Measurements from ENCODE around the gene IFITM5.
"Not testable (repeated sequence)": the region's sequence is repeated elsewhere in the genome, so short reads cannot be mapped to it uniquely, and the experiment has no call there.

IFITM5 gene
- total RNA-seq, result 0 reads per million in 2 experiments

DNA sequence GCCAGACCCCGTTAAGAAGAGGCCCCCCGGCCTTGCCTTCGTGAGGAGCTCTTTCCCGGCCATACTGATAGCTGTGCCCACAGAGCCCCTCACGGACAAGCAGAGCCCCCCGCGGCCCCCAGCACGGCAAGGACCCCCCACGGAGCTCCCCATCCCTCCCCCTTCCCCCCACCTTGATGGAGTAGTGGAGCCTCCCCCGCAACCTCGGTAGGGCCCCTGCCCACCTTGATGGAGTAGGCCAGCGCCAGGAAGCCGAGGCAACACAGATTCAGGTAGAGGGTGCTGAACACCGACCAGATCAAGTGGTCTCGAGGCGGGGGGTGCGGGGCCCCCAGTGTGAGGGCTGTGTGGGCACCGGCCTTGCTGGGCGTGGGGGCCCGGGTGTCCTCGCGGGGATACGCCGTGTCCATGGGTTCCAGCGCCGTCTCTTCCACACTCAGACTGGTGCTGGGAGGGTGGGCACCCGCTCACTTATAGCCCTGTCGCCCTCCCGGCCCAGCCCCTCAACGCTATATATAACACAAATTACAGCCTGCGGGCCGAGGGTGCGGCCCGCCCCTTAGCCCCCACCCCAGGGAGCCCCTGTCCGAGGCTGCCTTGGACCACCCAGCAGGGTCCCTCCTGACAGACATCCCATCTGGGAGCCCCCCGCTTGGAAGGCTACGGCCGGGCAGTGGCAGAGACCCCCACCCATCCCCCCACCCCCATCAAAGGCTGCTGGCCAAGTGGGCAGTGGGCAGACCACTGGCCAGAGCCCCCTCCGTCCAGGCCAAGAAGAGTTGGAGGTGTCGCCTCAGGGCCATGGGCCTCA, at the start of gene IFITM5:
Gene IFITM5 (minus strand): TSS at position 446 of the 811 bp plus-strand sequence. CDS start 36 bp downstream, at position 410.
- no peak for DNase-seq (ENCODE audit: low read depth)

- DNase-seq (ENCODE audit: low read depth), result no peak
Measured at GRCh38 chr11:346529-346928, 47.2 kb upstream of the IFITM5 start.

GRCh38 chr11:344836-345578, 45.7 kb upstream of the IFITM5 start:
- DNase-seq (ENCODE audit: low read depth), result no peak

GRCh38 chr11:342328-342727, 43.0 kb upstream of the IFITM5 start:
- no peak for DNase-seq (ENCODE audit: low read depth)

GRCh38 chr11:340539-341512, 41.5 kb upstream of the IFITM5 start:
- DNase-seq (ENCODE audit: low read depth), result no peak

- DNase-seq (ENCODE audit: low read depth), result no peak
Measured at GRCh38 chr11:339963-340362, 40.6 kb upstream of the IFITM5 start.

- DNase-seq (ENCODE audit: low read depth), result no peak
Measured at GRCh38 chr11:337711-338110, 38.4 kb upstream of the IFITM5 start.

DNA sequence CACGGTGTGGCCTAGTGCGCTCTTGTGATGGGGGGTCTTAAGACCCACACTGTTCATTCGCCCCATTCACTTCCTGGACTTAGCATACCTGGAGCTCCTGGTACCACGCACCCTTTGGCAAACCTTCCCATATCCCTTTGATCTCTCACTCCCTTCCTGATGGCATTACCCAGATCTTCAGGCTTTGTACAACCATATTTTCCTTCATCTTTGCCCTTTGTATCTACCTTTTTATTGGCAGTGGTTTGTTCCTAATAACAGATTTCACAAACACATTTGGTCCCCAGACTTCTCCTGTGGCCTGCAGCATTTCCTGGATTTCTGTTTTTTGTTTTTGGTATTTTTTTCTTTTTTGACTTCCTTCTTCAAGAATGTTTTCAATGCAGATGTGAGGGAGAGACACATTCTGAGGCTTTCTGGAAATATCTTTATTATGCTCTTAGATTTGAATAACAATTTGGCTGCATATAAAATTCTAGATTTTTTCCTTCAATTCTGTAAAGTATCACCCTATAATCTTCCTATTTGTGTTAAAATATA, 37.4 kb upstream of the IFITM5 start:
- no peak for DNase-seq (ENCODE audit: low read depth)

GRCh38 chr11:335779-336658, 36.7 kb upstream of the IFITM5 start:
- no peak for DNase-seq (ENCODE audit: low read depth)

DNA sequence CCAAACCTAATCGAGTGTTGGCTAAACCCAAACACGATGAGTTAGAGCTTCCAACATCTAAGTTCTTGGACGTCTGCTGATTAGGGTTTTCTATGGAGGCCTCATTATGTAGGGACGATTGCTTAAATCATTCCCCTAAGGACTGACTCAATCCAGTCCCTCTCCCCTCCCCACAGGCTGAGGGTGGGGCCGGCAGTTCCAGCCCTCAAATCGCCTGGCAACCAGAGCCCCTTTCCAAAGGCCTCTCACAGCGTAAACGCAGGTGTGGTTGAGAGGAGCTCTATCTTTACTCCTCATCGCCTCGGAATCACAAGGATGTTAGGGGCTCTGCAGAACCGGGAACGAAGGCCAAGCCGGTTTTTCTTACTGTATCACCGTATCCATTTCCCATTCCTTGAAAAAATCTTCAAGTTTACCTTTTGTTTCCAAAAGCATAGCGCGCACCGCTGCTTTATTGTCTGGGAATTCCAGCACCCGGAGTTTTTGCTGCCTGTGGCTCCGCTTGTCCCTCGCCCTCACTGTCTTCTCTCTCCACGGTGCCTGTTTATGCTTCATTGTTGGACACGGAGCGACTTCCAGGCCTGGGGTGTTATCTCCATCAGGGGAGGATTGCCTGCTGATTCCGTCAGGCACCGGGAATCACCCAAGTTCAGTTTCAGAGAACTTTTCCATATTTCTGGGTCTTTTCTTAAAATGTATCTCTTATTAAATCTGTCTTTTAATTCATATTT, 35.1 kb upstream of the IFITM5 start:
- no peak for DNase-seq (ENCODE audit: low read depth)

- DNase-seq (ENCODE audit: low read depth), result not testable (repeated sequence)
Measured at GRCh38 chr11:333616-334263, 34.4 kb upstream of the IFITM5 start.

- no peak for DNase-seq (ENCODE audit: low read depth)
Measured at GRCh38 chr11:332651-333480, 33.5 kb upstream of the IFITM5 start.

- no peak for DNase-seq (ENCODE audit: low read depth)
Measured at GRCh38 chr11:331358-332060, 32.2 kb upstream of the IFITM5 start.

- no peak for DNase-seq (ENCODE audit: low read depth)
Measured at GRCh38 chr11:330694-331357, 31.5 kb upstream of the IFITM5 start.

DNA sequence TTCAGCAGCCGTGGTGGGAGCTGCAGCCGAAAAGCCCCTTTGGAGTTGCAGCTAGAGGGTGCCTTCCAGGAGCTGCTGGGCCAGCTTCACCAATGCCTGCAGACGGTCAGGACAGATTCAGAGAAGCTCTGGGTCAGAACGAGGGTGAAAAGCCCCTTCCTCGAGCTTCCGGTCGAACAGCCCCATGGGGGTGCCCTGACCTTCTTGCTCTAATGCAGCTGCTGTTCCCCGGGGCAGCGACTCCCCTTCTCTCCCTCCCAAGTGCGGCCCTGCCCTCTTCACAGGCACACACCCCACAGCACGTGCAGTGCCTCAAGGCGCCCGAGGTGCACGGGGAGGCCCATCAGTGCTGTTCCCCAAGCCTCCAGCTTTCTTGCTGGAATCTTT, 31.0 kb upstream of the IFITM5 start:
- DNase-seq (ENCODE audit: low read depth), result no peak

- DNase-seq (ENCODE audit: low read depth), result no peak
Measured at GRCh38 chr11:329886-330253, 30.5 kb upstream of the IFITM5 start.

GRCh38 chr11:328516-329100, 29.3 kb upstream of the IFITM5 start:
- not testable (repeated sequence) for DNase-seq (ENCODE audit: low read depth)
